ENCODE data around the gene LTBP3.

DNA sequence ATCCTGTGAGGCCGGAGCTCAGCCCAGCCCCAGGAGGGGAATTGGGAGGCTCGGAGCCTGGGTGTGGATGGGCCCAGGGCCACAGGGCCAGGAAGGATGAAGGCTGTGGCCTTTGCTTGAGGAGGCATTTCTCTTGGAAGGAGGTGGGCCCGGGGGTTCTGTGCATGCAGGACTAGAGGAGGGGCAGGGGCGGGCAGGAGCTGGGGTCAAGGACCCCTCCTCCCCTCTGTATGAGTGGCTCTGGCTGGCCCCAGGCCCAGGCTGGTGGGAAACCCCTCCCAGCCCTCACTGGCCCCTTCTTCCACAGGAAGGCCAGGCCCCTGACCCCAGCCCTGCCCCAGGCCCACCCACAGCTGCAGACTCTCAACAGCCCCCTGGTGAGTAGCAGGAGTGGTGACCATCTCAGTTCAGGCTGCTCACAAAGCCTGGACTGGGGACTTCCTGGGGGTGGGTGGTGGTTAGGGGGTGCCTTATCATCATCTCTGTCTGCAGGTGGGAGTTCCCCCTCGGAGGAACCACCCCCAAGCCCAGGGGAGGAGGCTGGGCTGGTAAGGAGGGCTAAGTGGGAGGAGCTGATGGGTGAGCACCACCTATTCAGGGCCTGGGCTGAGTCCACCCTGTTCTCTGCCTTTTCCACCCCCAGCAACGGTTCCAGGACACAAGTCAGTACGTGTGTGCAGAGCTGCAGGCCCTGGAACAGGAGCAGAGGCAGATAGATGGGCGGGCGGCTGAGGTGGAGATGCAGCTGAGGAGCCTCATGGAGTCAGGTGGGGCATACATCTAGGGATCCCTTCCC, 31.5 kb upstream of the LTBP3 start:
- TF ChIP-seq, protein P1, sequence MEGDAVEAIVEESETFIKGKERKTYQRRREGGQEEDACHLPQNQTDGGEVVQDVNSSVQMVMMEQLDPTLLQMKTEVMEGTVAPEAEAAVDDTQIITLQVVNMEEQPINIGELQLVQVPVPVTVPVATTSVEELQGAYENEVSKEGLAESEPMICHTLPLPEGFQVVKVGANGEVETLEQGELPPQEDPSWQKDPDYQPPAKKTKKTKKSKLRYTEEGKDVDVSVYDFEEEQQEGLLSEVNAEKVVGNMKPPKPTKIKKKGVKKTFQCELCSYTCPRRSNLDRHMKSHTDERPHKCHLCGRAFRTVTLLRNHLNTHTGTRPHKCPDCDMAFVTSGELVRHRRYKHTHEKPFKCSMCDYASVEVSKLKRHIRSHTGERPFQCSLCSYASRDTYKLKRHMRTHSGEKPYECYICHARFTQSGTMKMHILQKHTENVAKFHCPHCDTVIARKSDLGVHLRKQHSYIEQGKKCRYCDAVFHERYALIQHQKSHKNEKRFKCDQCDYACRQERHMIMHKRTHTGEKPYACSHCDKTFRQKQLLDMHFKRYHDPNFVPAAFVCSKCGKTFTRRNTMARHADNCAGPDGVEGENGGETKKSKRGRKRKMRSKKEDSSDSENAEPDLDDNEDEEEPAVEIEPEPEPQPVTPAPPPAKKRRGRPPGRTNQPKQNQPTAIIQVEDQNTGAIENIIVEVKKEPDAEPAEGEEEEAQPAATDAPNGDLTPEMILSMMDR (IDR thresholded peaks at IDR 0.05): no peak
- TF ChIP-seq POLR2A (IDR thresholded peaks at IDR 0.05): no peak
